Measurements from ENCODE around the gene GNG4. TPM values are rescaled to one million over a fixed set of nuclear protein-coding genes. Genes with fewer than 3 reads are reported as not detected.

GNG4 gene
- total and polyA plus RNA-seq, 10 of the 15 experiments (the other 5 are each of a cell fraction or from before 2014, with no cell fraction given), result 0.03 to 0.15 (median 0.15) TPM; not detected in 7

DNA sequence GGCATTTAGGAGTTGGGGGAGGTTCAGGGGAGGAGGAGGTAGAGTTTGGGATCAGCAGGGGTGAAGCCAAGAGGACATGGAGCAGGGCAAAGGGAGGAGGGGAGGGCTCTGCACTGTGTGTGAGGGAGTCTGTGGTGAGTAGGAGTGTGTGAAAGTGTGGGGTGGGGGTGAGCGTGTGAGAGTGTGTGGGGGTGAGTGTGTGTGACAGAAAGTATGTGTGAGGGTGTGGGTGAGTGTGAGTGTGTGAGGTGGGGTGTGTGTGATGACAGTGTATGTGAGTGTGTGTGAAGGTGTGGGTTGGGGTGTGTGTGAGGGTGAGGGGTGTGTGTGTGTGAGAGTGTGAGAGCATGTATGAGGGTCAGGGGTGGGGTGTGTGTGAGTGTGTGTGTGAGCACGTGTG lies 62.6 kb downstream of the GNG4 start (continued):
- TF ChIP-seq E2F8 (IDR thresholded peaks at IDR 0.05; ENCODE audit: low read depth, partially characterized antibody) (no peak), MTA3 (IDR thresholded peaks at IDR 0.05; ENCODE audit: borderline replicate concordance, low read length) (no peak), WRNIP1 (IDR thresholded peaks at IDR 0.05; ENCODE audit: borderline replicate concordance, low read depth, low read length) (no peak), IRF4 (IDR thresholded peaks at IDR 0.05; ENCODE audit: low read depth, low read length) (no peak), ZNF24 (IDR thresholded peaks at IDR 0.05) (no peak), NFYB (IDR thresholded peaks at IDR 0.05; ENCODE audit: insufficient read depth, low read depth, low read length) (no peak), LARP7 (IDR thresholded peaks at IDR 0.05) (no peak)
- TF ChIP-seq, protein P1, sequence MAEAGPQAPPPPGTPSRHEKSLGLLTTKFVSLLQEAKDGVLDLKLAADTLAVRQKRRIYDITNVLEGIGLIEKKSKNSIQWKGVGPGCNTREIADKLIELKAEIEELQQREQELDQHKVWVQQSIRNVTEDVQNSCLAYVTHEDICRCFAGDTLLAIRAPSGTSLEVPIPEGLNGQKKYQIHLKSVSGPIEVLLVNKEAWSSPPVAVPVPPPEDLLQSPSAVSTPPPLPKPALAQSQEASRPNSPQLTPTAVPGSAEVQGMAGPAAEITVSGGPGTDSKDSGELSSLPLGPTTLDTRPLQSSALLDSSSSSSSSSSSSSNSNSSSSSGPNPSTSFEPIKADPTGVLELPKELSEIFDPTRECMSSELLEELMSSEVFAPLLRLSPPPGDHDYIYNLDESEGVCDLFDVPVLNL (IDR thresholded peaks at IDR 0.05; ENCODE audit: low read depth, low read length), result no peak

DNA sequence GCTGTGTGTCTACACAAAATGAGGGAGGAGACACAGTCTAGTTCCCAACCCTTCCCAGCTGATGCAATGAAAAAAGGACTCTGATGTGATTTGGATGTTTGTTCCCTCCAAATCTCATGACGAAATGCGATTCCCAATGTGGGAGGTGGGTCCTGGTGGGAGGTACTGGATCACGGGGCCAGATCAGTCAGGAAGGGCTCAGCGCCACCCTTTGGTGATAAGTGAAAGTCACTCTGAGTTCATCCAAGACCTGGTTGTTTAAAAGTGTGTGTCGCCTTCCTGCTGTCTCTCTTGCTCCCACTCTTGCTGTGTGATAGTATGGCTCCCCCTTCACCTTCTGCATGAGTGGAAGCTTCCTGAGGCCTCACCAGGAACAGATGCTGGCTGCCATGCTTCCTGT lies 63.2 kb downstream of the GNG4 start:
- RAD21 ChIA-PET (ENCODE audit: unreplicated experiment), result no interaction called here
- WGBS (ENCODE audit: insufficient coverage, insufficient replicate concordance, low lambda C conversion rate, missing lambda C conversion rate), result 54% methylated on average over 5 of the region's 5 CpGs
- CTCF ChIA-PET, result no interaction called here
- H4K20me1 ChIP-seq (ENCODE audit: control insufficient read depth, insufficient read depth), result no peaks in the 10 kb centered on the region
- FAIRE-seq, result no peak
- POLR2A ChIA-PET, result no interaction called here
- H3K27me3 ChIP-seq (replicated peaks in 1 of 2; ENCODE audit: control insufficient read depth in 2 of 2, insufficient read depth in 2 of 2, low read length in 1 of 2), result no peaks in the 10 kb centered on the region; a peak in 1 of 4 replicates
- in situ Hi-C loops (cut with MboI), result no loop called here
- peaks cover 11% of the 10 kb centered on the region; the same call in 1 of the 3 replicates for H3K9me3 ChIP-seq (replicated peaks; ENCODE audit: control insufficient read depth, insufficient read depth, low read length)
- H3K79me2 ChIP-seq (ENCODE audit: control insufficient read depth, insufficient read depth, low read length), result no peaks in the 10 kb centered on the region
- ATAC-seq, result no peak
- no TSS peak for BruUV-seq (replicated peaks)
- intact Hi-C loops (cut with micrococcal nuclease; ENCODE audit: unreplicated experiment), result no loop called here
- no peak overlapping the region for H2AFZ ChIP-seq (ENCODE audit: control insufficient read depth, low read depth, low read length)
- no peak overlapping the region for H3K4me2 ChIP-seq (ENCODE audit: control insufficient read depth, insufficient read depth)
- no peaks in the 10 kb centered on the region for H3K36me3 ChIP-seq (ENCODE audit: control insufficient read depth in 2 of 2, insufficient read depth in 2 of 2, low read length in 1 of 2)
- H3K9ac ChIP-seq (ENCODE audit: control insufficient read depth, insufficient read depth, low read length), result no peak overlapping the region
- H3K4me1 ChIP-seq (ENCODE audit: control insufficient read depth, insufficient read depth, low read length), result no peaks in the 10 kb centered on the region
- no peak overlapping the region for H3K4me3 ChIP-seq
- no peak for DNase-seq (ENCODE audit: low read depth, low spot score)
- H3K27ac ChIP-seq (ENCODE audit: control insufficient read depth, insufficient read depth), result no peak overlapping the region
- SMC1A ChIA-PET (ENCODE audit: uncharacterized antibody, unreplicated experiment), result no interaction called here
- TF ChIP-seq, protein P2, sequence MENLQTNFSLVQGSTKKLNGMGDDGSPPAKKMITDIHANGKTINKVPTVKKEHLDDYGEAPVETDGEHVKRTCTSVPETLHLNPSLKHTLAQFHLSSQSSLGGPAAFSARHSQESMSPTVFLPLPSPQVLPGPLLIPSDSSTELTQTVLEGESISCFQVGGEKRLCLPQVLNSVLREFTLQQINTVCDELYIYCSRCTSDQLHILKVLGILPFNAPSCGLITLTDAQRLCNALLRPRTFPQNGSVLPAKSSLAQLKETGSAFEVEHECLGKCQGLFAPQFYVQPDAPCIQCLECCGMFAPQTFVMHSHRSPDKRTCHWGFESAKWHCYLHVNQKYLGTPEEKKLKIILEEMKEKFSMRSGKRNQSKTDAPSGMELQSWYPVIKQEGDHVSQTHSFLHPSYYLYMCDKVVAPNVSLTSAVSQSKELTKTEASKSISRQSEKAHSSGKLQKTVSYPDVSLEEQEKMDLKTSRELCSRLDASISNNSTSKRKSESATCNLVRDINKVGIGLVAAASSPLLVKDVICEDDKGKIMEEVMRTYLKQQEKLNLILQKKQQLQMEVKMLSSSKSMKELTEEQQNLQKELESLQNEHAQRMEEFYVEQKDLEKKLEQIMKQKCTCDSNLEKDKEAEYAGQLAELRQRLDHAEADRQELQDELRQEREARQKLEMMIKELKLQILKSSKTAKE (IDR thresholded peaks at IDR 0.05; ENCODE audit: low read depth, poor library complexity, severe bottlenecking), result no peak
- TF ChIP-seq EZH2 (IDR thresholded peaks at IDR 0.05; ENCODE audit: borderline replicate concordance, control insufficient read depth, low read depth, low read length) (no peak), SREBF1 (IDR thresholded peaks at IDR 0.05; ENCODE audit: low read length) (no peak), KLF5 (IDR thresholded peaks at IDR 0.05; ENCODE audit: partially characterized antibody) (no peak), MTA2 (IDR thresholded peaks at IDR 0.05; ENCODE audit: low read depth) (no peak), NRF1 (conservative IDR thresholded peaks at IDR 0.05; ENCODE audit: low read depth, low read length) (no peak), PML (IDR thresholded peaks at IDR 0.05; ENCODE audit: low read length) (no peak), IKZF1 (conservative IDR thresholded peaks at IDR 0.05) (no peak), ATF3 (IDR thresholded peaks at IDR 0.05; ENCODE audit: borderline replicate concordance, extremely low read depth, low read depth, low read length) (no peak), WRNIP1 (IDR thresholded peaks at IDR 0.05; ENCODE audit: borderline replicate concordance, low read depth, low read length) (no peak)
